H1 (cell line): ENCODE data around the gene GALNT5. TPM values are rescaled to one million over a fixed set of nuclear protein-coding genes. Genes with fewer than 3 reads are reported as not detected.

Experiments
- BRCA1 ChIP-seq: IDR thresholded peaks from 2 replicates; pipeline ENCODE4 v1.6.1; 2012; ENCODE audit warnings: low read depth, low read length, improper control_type of control experiment
- CBX5 ChIP-seq: fragments of 300-800, 300-1000 bp; sonication (generic); IDR thresholded peaks from 2 replicates; pipeline ENCODE4 v1.7.1; 2016; ENCODE audit warnings: antibody characterized with exemption, low read length, low read depth
- CEBPB ChIP-seq: IDR thresholded peaks from 2 replicates; pipeline ENCODE4 v1.6.1; 2012; ENCODE audit warnings: low read depth, low read length
- CHD1 ChIP-seq: IDR thresholded peaks from 2 replicates; pipeline ENCODE4 v1.6.1; 2012; ENCODE audit warnings: low read depth, low read length, improper control_type of control experiment
- SAP30 ChIP-seq: fragments of 300-600 bp; sonication (generic); IDR thresholded peaks from 2 replicates; pipeline ENCODE4 v1.7.1; 2012; ENCODE audit warnings: low read length, moderate library complexity, mild to moderate bottlenecking, inconsistent platforms; ENCODE audit not compliant: insufficient read depth, insufficient replicate concordance
- polyA plus RNA-seq, 7 experiments: library from polyadenylated mRNA; depleted of rRNA in 3 of 7; stranded (reverse) in 5 of 7; unstranded in 2 of 7; fragments of >200 nt in 5 of 7; fragments of 200-250 nt in 2 of 7; gene quantifications; 1 replicate in 5 of 7; 2 replicates in 1 of 7; 4 replicates in 1 of 7; pipeline versions ENCODE4 v1.2.1 to v1.2.3, GENCODE V29; 2011 to 2013; ENCODE audit warnings: missing spikeins in 2 of 7, mixed read lengths in 2 of 7
- total RNA-seq: library from RNA; stranded (reverse); fragmentation: NEBNext Ultra II Directional; extraction: Animal tissue kit (Norgen Biotek cat#: 25700); gene quantifications from 2 replicates; pipeline ENCODE4 v1.2.1, GENCODE V29; 2021

GALNT5 gene
- total and polyA plus RNA-seq, 2 of the 8 experiments (the other 6 are each of a cell fraction or from before 2014, with no cell fraction given), result 0.02 to 0.06 TPM

DNA sequence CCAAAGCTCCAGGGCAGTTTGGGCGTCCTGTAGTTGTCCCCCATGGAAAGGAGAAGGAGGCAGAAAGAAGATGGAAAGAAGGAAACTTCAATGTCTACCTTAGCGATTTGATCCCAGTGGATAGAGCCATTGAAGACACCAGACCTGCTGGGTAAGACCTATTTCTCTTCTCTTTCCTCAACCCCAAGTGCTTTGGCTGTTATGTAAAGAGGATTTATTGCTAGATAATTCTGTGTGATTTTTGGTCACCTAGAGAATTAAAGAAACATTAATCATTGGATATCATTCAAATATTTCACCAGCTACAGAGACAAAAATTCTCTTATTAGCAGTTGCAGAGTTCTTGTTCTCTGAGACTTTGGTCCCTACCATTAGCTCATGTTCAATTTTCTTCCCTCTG lies 1.9 kb downstream of the GALNT5 start (continued):
- TF ChIP-seq BRCA1, result no peak
- TF ChIP-seq CBX5, result no peak
- no peak for TF ChIP-seq SAP30
- no peak for TF ChIP-seq CHD1
- no peak for TF ChIP-seq CEBPB
